HepG2 (cell line): Measurements from ENCODE around the gene RAB11FIP5. TPM values are rescaled to one million over a fixed set of nuclear protein-coding genes. Genes with fewer than 3 reads are reported as not detected.

Experiments used
- ERF ChIP-seq: IDR thresholded peaks from 2 replicates; pipeline ENCODE4 v1.6.1; 2018; ENCODE audit warnings: missing biosample characterization, missing genetic modification reagents
- GATAD2A ChIP-seq: IDR thresholded peaks from 2 replicates; pipeline ENCODE4 v1.6.1; 2016
- HOXD1 ChIP-seq: sonication (generic); formaldehyde crosslinking; IDR thresholded peaks from 2 replicates; pipeline ENCODE4 v1.5.0; 2020; ENCODE audit warnings: missing genetic modification reagents
- MAFF ChIP-seq: IDR thresholded peaks from 2 replicates; pipeline ENCODE4 v1.6.1; 2011; ENCODE audit warnings: low read depth, low read length, improper control_type of control experiment
- MIER2 ChIP-seq: IDR thresholded peaks from 2 replicates; pipeline ENCODE4 v1.6.1; 2016; ENCODE audit warnings: missing biosample characterization, missing genetic modification reagents
- MLLT10 ChIP-seq: sonication (generic); formaldehyde crosslinking; IDR thresholded peaks from 2 replicates; pipeline ENCODE4 v1.4.0; 2020; ENCODE audit warnings: missing genetic modification reagents
- MYC ChIP-seq: sonication (generic); formaldehyde crosslinking; IDR thresholded peaks from 2 replicates; pipeline ENCODE4 v1.9.0; 2021; ENCODE audit warnings: missing genetic modification reagents, borderline replicate concordance
- SP4 ChIP-seq: sonication (generic); formaldehyde crosslinking; IDR thresholded peaks from 2 replicates; pipeline ENCODE4 v1.8.1; 2023; ENCODE audit warnings: mild to moderate bottlenecking, missing genetic modification reagents
- STAT5B ChIP-seq: sonication (generic); formaldehyde crosslinking; IDR thresholded peaks from 2 replicates; pipeline ENCODE4 v1.4.0; 2020; ENCODE audit warnings: missing genetic modification reagents
- TOE1 ChIP-seq: sonication (generic); formaldehyde crosslinking; IDR thresholded peaks from 2 replicates; pipeline ENCODE4 v1.4.0; 2020; ENCODE audit warnings: mild to moderate bottlenecking, missing genetic modification reagents
- ZFP36 ChIP-seq: fragments of 150-350 bp; IDR thresholded peaks from 2 replicates; pipeline ENCODE4 v1.6.1; 2018; ENCODE audit warnings: borderline replicate concordance, low read length, low read depth; ENCODE audit not compliant: partially characterized antibody
- ZNF256 ChIP-seq: sonication (generic); formaldehyde crosslinking; conservative IDR thresholded peaks from 2 replicates; pipeline ENCODE4 v1.4.0; 2020; ENCODE audit warnings: missing genetic modification reagents
- ZNF296 ChIP-seq: sonication (generic); formaldehyde crosslinking; conservative IDR thresholded peaks from 2 replicates; pipeline ENCODE4 v1.5.0; 2020; ENCODE audit warnings: mild to moderate bottlenecking, missing genetic modification reagents
- ZNF496 ChIP-seq: sonication (generic); formaldehyde crosslinking; IDR thresholded peaks from 2 replicates; pipeline ENCODE4 v1.8.1; 2023; ENCODE audit warnings: mild to moderate bottlenecking, moderate library complexity, missing genetic modification reagents; ENCODE audit not compliant: insufficient replicate concordance
- ZNF501 ChIP-seq: sonication (generic); formaldehyde crosslinking; IDR thresholded peaks from 2 replicates; pipeline ENCODE4 v1.5.1; 2020; ENCODE audit warnings: mild to moderate bottlenecking, moderate library complexity, missing genetic modification reagents
- ZNF703 ChIP-seq: sonication (generic); formaldehyde crosslinking; IDR thresholded peaks from 2 replicates; pipeline ENCODE4 v1.5.1; 2020; ENCODE audit warnings: missing genetic modification reagents, mild to moderate bottlenecking, moderate library complexity, borderline replicate concordance
- ZNF761 ChIP-seq: sonication (generic); formaldehyde crosslinking; conservative IDR thresholded peaks from 2 replicates; pipeline ENCODE4 v1.4.0; 2020; ENCODE audit warnings: mild to moderate bottlenecking, missing genetic modification reagents
- ZNF772 ChIP-seq: sonication (generic); formaldehyde crosslinking; IDR thresholded peaks from 2 replicates; pipeline ENCODE4 v1.5.0; 2020; ENCODE audit warnings: mild to moderate bottlenecking, missing genetic modification reagents
- polyA plus RNA-seq, 8 experiments: library from polyadenylated mRNA; depleted of rRNA in 3 of 8; stranded (reverse) in 7 of 8; unstranded in 1 of 8; fragments of >200 nt; fragmentation: Illumina TruSeq in 4 of 8; extraction: Trizol in 4 of 8; gene quantifications; 2 replicates each; pipeline versions ENCODE4 v1.2.1 to v1.2.3, GENCODE V29; 2011 to 2016; ENCODE audit warnings: low read depth in 4 of 8, missing spikeins in 1 of 8, mixed read lengths in 1 of 8; ENCODE audit not compliant: insufficient read depth in 1 of 8
- total RNA-seq, 5 experiments: library from RNA; depleted of rRNA; stranded (reverse); fragments of >200 nt; fragmentation: Illumina TruSeq; extraction: Trizol; gene quantifications; 2 replicates each; pipeline ENCODE4 v1.2.3, GENCODE V29; 2016; ENCODE audit warnings: low read depth in 1 of 5
- TF ChIP-seq, protein P1 (sequence below): sonication (generic); formaldehyde crosslinking; IDR thresholded peaks from 2 replicates; pipeline ENCODE4 v1.4.0; 2020; ENCODE audit warnings: missing genetic modification reagents, borderline replicate concordance
- TF ChIP-seq, protein P2 (sequence below): sonication (generic); formaldehyde crosslinking; IDR thresholded peaks from 2 replicates; pipeline ENCODE4 v1.8.1; 2023; ENCODE audit warnings: mild to moderate bottlenecking, missing genetic modification reagents, borderline replicate concordance
- TF ChIP-seq, protein P3 (sequence below): conservative IDR thresholded peaks from 2 replicates; pipeline ENCODE4 v1.6.1; 2018; ENCODE audit warnings: missing genetic modification reagents
- TF ChIP-seq, protein P4 (sequence below): sonication (generic); formaldehyde crosslinking; conservative IDR thresholded peaks from 2 replicates; pipeline ENCODE4 v1.4.0; 2020; ENCODE audit warnings: missing genetic modification reagents
- TF ChIP-seq, protein P5 (sequence below): sonication (generic); formaldehyde crosslinking; IDR thresholded peaks from 2 replicates; pipeline ENCODE4 v1.5.1; 2020; ENCODE audit warnings: missing genetic modification reagents, mild to moderate bottlenecking, borderline replicate concordance

RAB11FIP5 gene
- total and polyA plus RNA-seq, 2 of the 13 experiments (the other 11 are each of a cell fraction or from before 2014, with no cell fraction given), result 9.4 to 22.9 TPM

DNA sequence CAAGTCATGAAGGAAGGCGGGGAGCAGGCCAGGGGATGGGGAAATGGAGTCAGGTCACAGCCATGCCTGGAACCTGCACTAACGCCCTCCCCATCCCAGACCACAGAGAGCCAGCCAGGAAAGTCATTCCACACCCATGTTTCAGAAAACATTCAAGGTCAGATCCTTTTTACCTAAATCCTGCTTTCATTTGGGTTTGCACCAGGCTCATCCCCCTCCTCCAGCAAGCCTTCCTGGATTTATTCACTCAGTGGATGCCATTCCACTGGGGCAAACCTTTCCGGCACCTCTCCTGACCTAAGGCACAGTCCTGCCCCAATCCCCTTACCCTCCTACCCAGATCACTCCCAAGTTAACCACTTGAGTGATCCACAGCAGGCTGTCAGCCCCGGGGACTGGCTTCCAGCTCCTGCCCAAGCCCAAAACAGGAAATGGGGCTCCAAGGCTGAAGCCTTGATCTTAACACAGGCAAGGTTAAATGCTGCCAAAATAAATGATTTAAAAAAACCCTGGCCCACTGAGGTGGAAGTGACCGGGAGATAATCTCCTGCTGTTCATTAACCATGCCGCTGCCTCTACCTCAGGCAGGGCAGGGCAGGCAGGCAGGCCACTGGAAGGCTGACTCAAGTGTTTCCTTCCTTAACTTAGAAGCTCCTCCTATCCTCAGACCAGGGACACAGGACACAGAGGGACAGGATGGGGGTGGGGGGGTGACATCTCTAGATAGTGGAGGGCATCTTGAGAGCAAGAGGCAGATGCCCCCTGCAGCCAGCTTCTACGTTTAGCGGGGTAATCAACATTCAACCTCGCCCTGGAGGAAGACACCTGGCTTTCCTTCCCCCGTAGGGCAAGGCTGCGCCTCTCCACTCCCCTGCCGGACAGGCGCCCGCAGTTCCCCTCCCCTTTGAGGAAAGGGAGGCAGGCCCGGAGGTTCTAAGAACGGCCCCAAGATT is 1.4 kb downstream of the RAB11FIP5 start (continued):
- TF ChIP-seq, protein P1, sequence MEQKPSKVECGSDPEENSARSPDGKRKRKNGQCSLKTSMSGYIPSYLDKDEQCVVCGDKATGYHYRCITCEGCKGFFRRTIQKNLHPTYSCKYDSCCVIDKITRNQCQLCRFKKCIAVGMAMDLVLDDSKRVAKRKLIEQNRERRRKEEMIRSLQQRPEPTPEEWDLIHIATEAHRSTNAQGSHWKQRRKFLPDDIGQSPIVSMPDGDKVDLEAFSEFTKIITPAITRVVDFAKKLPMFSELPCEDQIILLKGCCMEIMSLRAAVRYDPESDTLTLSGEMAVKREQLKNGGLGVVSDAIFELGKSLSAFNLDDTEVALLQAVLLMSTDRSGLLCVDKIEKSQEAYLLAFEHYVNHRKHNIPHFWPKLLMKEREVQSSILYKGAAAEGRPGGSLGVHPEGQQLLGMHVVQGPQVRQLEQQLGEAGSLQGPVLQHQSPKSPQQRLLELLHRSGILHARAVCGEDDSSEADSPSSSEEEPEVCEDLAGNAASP (CRISPR knock-in tag), result 0 out of 2 replicates have a peak, but pooled peaks have one; percentile 25
- TF ChIP-seq ZNF772 (CRISPR knock-in tag) (0 out of 2 replicates have a peak, but pooled peaks have one; percentile 3), MYC (peak; percentile 17; the same call in 1 of the 2 replicates), ZNF496 (CRISPR knock-in tag) (no peak), ZFP36 (peak; percentile 74), ERF (CRISPR knock-in tag) (0 out of 2 replicates have a peak, but pooled peaks have one; percentile 25), GATAD2A (CRISPR knock-in tag) (0 out of 2 replicates have a peak, but pooled peaks have one; percentile 36), STAT5B (CRISPR knock-in tag) (no peak), TOE1 (CRISPR knock-in tag) (no peak), ZNF256 (CRISPR knock-in tag) (no peak), MLLT10 (CRISPR knock-in tag) (no peak), HOXD1 (CRISPR knock-in tag) (no peak), ZNF501 (CRISPR knock-in tag) (0 out of 2 replicates have a peak, but pooled peaks have one; percentile 19), ZNF761 (CRISPR knock-in tag) (no peak), SP4 (CRISPR knock-in tag) (no peak), ZNF703 (CRISPR knock-in tag) (no peak; the same call in 1 of the 2 replicates), MIER2 (CRISPR knock-in tag) (no peak; the same call in 1 of the 2 replicates), ZNF296 (CRISPR knock-in tag) (no peak), MAFF (no peak)
- TF ChIP-seq, protein P2, sequence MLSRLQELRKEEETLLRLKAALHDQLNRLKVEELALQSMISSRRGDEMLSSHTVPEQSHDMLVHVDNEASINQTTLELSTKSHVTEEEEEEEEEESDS (CRISPR knock-in tag), result no peak
- TF ChIP-seq, protein P3, sequence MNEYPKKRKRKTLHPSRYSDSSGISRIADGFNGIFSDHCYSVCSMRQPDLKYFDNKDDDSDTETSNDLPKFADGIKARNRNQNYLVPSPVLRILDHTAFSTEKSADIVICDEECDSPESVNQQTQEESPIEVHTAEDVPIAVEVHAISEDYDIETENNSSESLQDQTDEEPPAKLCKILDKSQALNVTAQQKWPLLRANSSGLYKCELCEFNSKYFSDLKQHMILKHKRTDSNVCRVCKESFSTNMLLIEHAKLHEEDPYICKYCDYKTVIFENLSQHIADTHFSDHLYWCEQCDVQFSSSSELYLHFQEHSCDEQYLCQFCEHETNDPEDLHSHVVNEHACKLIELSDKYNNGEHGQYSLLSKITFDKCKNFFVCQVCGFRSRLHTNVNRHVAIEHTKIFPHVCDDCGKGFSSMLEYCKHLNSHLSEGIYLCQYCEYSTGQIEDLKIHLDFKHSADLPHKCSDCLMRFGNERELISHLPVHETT (CRISPR knock-in tag), result 0 out of 2 replicates have a peak, but pooled peaks have one; percentile 31
- TF ChIP-seq, protein P4, sequence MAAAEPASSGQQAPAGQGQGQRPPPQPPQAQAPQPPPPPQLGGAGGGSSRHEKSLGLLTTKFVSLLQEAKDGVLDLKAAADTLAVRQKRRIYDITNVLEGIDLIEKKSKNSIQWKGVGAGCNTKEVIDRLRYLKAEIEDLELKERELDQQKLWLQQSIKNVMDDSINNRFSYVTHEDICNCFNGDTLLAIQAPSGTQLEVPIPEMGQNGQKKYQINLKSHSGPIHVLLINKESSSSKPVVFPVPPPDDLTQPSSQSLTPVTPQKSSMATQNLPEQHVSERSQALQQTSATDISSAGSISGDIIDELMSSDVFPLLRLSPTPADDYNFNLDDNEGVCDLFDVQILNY, result no peak
- TF ChIP-seq, protein P5, sequence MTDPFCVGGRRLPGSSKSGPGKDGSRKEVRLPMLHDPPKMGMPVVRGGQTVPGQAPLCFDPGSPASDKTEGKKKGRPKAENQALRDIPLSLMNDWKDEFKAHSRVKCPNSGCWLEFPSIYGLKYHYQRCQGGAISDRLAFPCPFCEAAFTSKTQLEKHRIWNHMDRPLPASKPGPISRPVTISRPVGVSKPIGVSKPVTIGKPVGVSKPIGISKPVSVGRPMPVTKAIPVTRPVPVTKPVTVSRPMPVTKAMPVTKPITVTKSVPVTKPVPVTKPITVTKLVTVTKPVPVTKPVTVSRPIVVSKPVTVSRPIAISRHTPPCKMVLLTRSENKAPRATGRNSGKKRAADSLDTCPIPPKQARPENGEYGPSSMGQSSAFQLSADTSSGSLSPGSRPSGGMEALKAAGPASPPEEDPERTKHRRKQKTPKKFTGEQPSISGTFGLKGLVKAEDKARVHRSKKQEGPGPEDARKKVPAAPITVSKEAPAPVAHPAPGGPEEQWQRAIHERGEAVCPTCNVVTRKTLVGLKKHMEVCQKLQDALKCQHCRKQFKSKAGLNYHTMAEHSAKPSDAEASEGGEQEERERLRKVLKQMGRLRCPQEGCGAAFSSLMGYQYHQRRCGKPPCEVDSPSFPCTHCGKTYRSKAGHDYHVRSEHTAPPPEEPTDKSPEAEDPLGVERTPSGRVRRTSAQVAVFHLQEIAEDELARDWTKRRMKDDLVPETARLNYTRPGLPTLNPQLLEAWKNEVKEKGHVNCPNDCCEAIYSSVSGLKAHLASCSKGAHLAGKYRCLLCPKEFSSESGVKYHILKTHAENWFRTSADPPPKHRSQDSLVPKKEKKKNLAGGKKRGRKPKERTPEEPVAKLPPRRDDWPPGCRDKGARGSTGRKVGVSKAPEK (CRISPR knock-in tag), result no peak
